ENCODE measurements around the gene GRIP1. TPM values are rescaled to one million over a fixed set of nuclear protein-coding genes. Genes with fewer than 3 reads are reported as not detected.

GRIP1 gene
- total RNA-seq, 3 donors from 2014 or later (not counting 1 experiment from before 2014, with no cell fraction given), result 1.3 to 3.6 (median 1.7) TPM

- TF ChIP-seq, protein P1, sequence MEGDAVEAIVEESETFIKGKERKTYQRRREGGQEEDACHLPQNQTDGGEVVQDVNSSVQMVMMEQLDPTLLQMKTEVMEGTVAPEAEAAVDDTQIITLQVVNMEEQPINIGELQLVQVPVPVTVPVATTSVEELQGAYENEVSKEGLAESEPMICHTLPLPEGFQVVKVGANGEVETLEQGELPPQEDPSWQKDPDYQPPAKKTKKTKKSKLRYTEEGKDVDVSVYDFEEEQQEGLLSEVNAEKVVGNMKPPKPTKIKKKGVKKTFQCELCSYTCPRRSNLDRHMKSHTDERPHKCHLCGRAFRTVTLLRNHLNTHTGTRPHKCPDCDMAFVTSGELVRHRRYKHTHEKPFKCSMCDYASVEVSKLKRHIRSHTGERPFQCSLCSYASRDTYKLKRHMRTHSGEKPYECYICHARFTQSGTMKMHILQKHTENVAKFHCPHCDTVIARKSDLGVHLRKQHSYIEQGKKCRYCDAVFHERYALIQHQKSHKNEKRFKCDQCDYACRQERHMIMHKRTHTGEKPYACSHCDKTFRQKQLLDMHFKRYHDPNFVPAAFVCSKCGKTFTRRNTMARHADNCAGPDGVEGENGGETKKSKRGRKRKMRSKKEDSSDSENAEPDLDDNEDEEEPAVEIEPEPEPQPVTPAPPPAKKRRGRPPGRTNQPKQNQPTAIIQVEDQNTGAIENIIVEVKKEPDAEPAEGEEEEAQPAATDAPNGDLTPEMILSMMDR (IDR thresholded peaks at IDR 0.05), result no peak
- Mint-ChIP-seq H3K36me3 (no peaks in the 10 kb centered on the region), H3K4me3 (no peak overlapping the region), H3K4me1 (no peaks in the 10 kb centered on the region), H3K9me3 (no peaks in the 10 kb centered on the region), H3K27ac (no peak overlapping the region), H3K27me3 (ENCODE audit: low read depth in 2 of 2) (peaks cover 3 to 8% of the 10 kb centered on the region in 2 donors)
- Histone ChIP-seq H3K36me3 (ENCODE audit: control insufficient read depth, insufficient read depth, low read length) (no peaks in the 10 kb centered on the region), H3K27ac (ENCODE audit: low read length) (no peak overlapping the region), H3K9me3 (ENCODE audit: control insufficient read depth, insufficient read depth, low read length) (no peaks in the 10 kb centered on the region), H3K4me1 (ENCODE audit: control insufficient read depth, insufficient read depth, low read length) (no peaks in the 10 kb centered on the region), H3K27me3 (ENCODE audit: control insufficient read depth, insufficient read depth, low read length) (no peaks in the 10 kb centered on the region), H3K4me3 (ENCODE audit: low read length) (no peak overlapping the region)
- intact Hi-C loops (cut with micrococcal nuclease), result no loop called here
- ATAC-seq (no peak), DNase-seq (no peak)
- WGBS (ENCODE audit: insufficient coverage), result 88% methylated on average over 9 of the region's 10 CpGs
Measured at GRCh38 chr12:66648033-66648735, 30.7 kb downstream of the GRIP1 start.

GRCh38 chr12:66647034-66647691 is 31.7 kb downstream of the GRIP1 start:
- Mint-ChIP-seq H3K9me3 (no peaks in the 10 kb centered on the region), H3K4me1 (no peaks in the 10 kb centered on the region), H3K27me3 (ENCODE audit: low read depth in 2 of 2) (peaks cover 6 to 8% of the 10 kb centered on the region in 2 donors), H3K4me3 (no peak overlapping the region), H3K27ac (no peak overlapping the region), H3K36me3 (no peaks in the 10 kb centered on the region)
- Histone ChIP-seq H3K27ac (ENCODE audit: low read length) (no peak overlapping the region), H3K4me3 (ENCODE audit: low read length) (no peak overlapping the region), H3K36me3 (ENCODE audit: control insufficient read depth, insufficient read depth, low read length) (no peaks in the 10 kb centered on the region), H3K27me3 (ENCODE audit: control insufficient read depth, insufficient read depth, low read length) (no peaks in the 10 kb centered on the region), H3K9me3 (ENCODE audit: control insufficient read depth, insufficient read depth, low read length) (no peaks in the 10 kb centered on the region), H3K4me1 (ENCODE audit: control insufficient read depth, insufficient read depth, low read length) (no peaks in the 10 kb centered on the region)
- intact Hi-C loops (cut with micrococcal nuclease), result no loop called here
- ATAC-seq (no peak), DNase-seq (no peak)
- TF ChIP-seq, protein P1 (IDR thresholded peaks at IDR 0.05), result no peak
- WGBS (ENCODE audit: insufficient coverage), result 68% methylated on average over 2 of the region's 5 CpGs

GRCh38 chr12:66644151-66644550 is 34.7 kb downstream of the GRIP1 start:
- Mint-ChIP-seq H3K27ac (no peak overlapping the region), H3K27me3 (ENCODE audit: low read depth in 2 of 2) (peaks cover 14 to 16% of the 10 kb centered on the region in 2 donors), H3K4me3 (no peak overlapping the region), H3K36me3 (no peaks in the 10 kb centered on the region), H3K4me1 (no peaks in the 10 kb centered on the region), H3K9me3 (no peaks in the 10 kb centered on the region)
- intact Hi-C loops (cut with micrococcal nuclease), result no loop called here
- WGBS (ENCODE audit: insufficient coverage), result 100% methylated on average over 1 of the region's 1 CpG
- Histone ChIP-seq H3K4me3 (ENCODE audit: low read length) (no peak overlapping the region), H3K4me1 (ENCODE audit: control insufficient read depth, insufficient read depth, low read length) (no peaks in the 10 kb centered on the region), H3K9me3 (ENCODE audit: control insufficient read depth, insufficient read depth, low read length) (no peaks in the 10 kb centered on the region), H3K27ac (ENCODE audit: low read length) (no peak overlapping the region), H3K27me3 (ENCODE audit: control insufficient read depth, insufficient read depth, low read length) (no peaks in the 10 kb centered on the region), H3K36me3 (ENCODE audit: control insufficient read depth, insufficient read depth, low read length) (no peaks in the 10 kb centered on the region)
- DNase-seq (no peak), ATAC-seq (no peak)
- TF ChIP-seq, protein P1 (IDR thresholded peaks at IDR 0.05), result no peak

Measured in natural killer cell (primary cell).